HEK293 (cell line): Measurements from ENCODE around the gene PARP6.

Source experiments
- BCL11B ChIP-seq: fragments of 450-650 bp; formaldehyde crosslinking; IDR thresholded peaks from 2 replicates; pipeline ENCODE4 v1.5.1; 2016; ENCODE audit warnings: low read depth, missing biosample characterization, missing genetic modification characterization
- CTCF ChIP-seq: fragments of 450-650 bp; formaldehyde crosslinking; IDR thresholded peaks from 2 replicates; pipeline ENCODE4 v1.5.1; 2016; ENCODE audit warnings: missing biosample characterization, missing genetic modification characterization
- HIC1 ChIP-seq: fragments of 450-650 bp; formaldehyde crosslinking; IDR thresholded peaks from 2 replicates; pipeline ENCODE4 v1.5.1; 2016; ENCODE audit warnings: missing biosample characterization, missing genetic modification characterization
- HOXC10 ChIP-seq: sonication (generic); formaldehyde crosslinking; IDR thresholded peaks from 2 replicates; pipeline ENCODE4 v1.8.1; 2023; ENCODE audit warnings: mild to moderate bottlenecking, missing genetic modification reagents
- KLF17 ChIP-seq: fragments of 450-650 bp; formaldehyde crosslinking; IDR thresholded peaks from 2 replicates; pipeline ENCODE4 v1.5.1; 2016; ENCODE audit warnings: missing biosample characterization, missing genetic modification characterization
- KLF8 ChIP-seq: fragments of 450-650 bp; formaldehyde crosslinking; IDR thresholded peaks from 2 replicates; pipeline ENCODE4 v1.5.1; 2016; ENCODE audit warnings: missing biosample characterization, missing genetic modification characterization
- PRDM2 ChIP-seq: fragments of 450-650 bp; formaldehyde crosslinking; IDR thresholded peaks from 2 replicates; pipeline ENCODE4 v1.5.1; 2016; ENCODE audit warnings: missing biosample characterization, missing genetic modification characterization, borderline replicate concordance
- REST ChIP-seq: fragments of 450-650 bp; formaldehyde crosslinking; IDR thresholded peaks from 2 replicates; pipeline ENCODE4 v1.5.1; 2016; ENCODE audit warnings: missing biosample characterization, missing genetic modification characterization
- YY1 ChIP-seq: fragments of 450-650 bp; formaldehyde crosslinking; IDR thresholded peaks from 2 replicates; pipeline ENCODE4 v1.5.1; 2018; ENCODE audit warnings: missing biosample characterization, missing genetic modification characterization
- ZBTB1 ChIP-seq: fragments of 450-650 bp; formaldehyde crosslinking; IDR thresholded peaks from 2 replicates; pipeline ENCODE4 v1.5.1; 2016; ENCODE audit warnings: missing biosample characterization, missing genetic modification characterization
- ZFP69B ChIP-seq: fragments of 450-650 bp; formaldehyde crosslinking; IDR thresholded peaks from 2 replicates; pipeline ENCODE4 v1.5.1; 2016; ENCODE audit warnings: missing biosample characterization, missing genetic modification characterization
- ZNF214 ChIP-seq: fragments of 450-650 bp; formaldehyde crosslinking; IDR thresholded peaks from 2 replicates; pipeline ENCODE4 v1.5.1; 2017; ENCODE audit warnings: missing biosample characterization, mild to moderate bottlenecking, missing genetic modification characterization, borderline replicate concordance
- ZNF221 ChIP-seq: fragments of 450-650 bp; formaldehyde crosslinking; IDR thresholded peaks from 2 replicates; pipeline ENCODE4 v1.5.1; 2017; ENCODE audit warnings: missing biosample characterization, missing genetic modification characterization, borderline replicate concordance
- ZNF239 ChIP-seq: fragments of 450-650 bp; formaldehyde crosslinking; IDR thresholded peaks from 2 replicates; pipeline ENCODE4 v1.5.1; 2016; ENCODE audit warnings: missing biosample characterization, missing genetic modification characterization
- ZNF362 ChIP-seq: fragments of 450-650 bp; formaldehyde crosslinking; IDR thresholded peaks from 2 replicates; pipeline ENCODE4 v1.5.1; 2016; ENCODE audit warnings: missing biosample characterization, missing genetic modification characterization
- ZNF366 ChIP-seq: fragments of 450-650 bp; formaldehyde crosslinking; conservative IDR thresholded peaks from 2 replicates; pipeline ENCODE4 v1.5.1; 2016; ENCODE audit warnings: missing biosample characterization, missing genetic modification characterization
- ZNF426 ChIP-seq: fragments of 450-650 bp; formaldehyde crosslinking; IDR thresholded peaks from 2 replicates; pipeline ENCODE4 v1.5.1; 2017; ENCODE audit warnings: missing biosample characterization, missing genetic modification characterization, mild to moderate bottlenecking, inconsistent platforms, moderate library complexity
- ZNF433 ChIP-seq: fragments of 450-650 bp; formaldehyde crosslinking; IDR thresholded peaks from 2 replicates; pipeline ENCODE4 v1.5.1; 2016; ENCODE audit warnings: missing biosample characterization, missing genetic modification characterization, low read depth
- ZNF623 ChIP-seq: fragments of 450-650 bp; formaldehyde crosslinking; IDR thresholded peaks from 2 replicates; pipeline ENCODE4 v1.5.1; 2016; ENCODE audit warnings: missing biosample characterization, missing genetic modification characterization
- ZNF692 ChIP-seq: fragments of 450-650 bp; formaldehyde crosslinking; IDR thresholded peaks from 2 replicates; pipeline ENCODE4 v1.5.1; 2016; ENCODE audit warnings: missing biosample characterization, missing genetic modification characterization

Gene PARP6

GRCh38 chr15:72229947-72230196 lies 42.5 kb downstream of the PARP6 start (continued):
- TF ChIP-seq PRDM2 (peak; percentile 69; the same call in 1 of the 2 replicates), ZNF426 (no peak), ZFP69B (tag by site-specific recombination) (peak; percentile 71; the same call in 1 of the 2 replicates), ZNF362 (tag by site-specific recombination) (0 out of 2 replicates have a peak, but pooled peaks have one; percentile 10), ZBTB1 (tag by site-specific recombination) (no peak), HOXC10 (CRISPR knock-in tag) (no peak), ZNF214 (tag by site-specific recombination) (no peak), ZNF623 (tag by site-specific recombination) (no peak), YY1 (tag by site-specific recombination) (peak; percentile 31; the same call in 1 of the 2 replicates), HIC1 (no peak), ZNF692 (tag by site-specific recombination) (peak; percentile 81), ZNF239 (tag by site-specific recombination) (peak; percentile 24; the same call in 1 of the 2 replicates), ZNF433 (tag by site-specific recombination) (0 out of 2 replicates have a peak, but pooled peaks have one; percentile 21), CTCF (tag by site-specific recombination) (0 out of 2 replicates have a peak, but pooled peaks have one; percentile 44), BCL11B (tag by site-specific recombination) (no peak), ZNF221 (tag by site-specific recombination) (no peak), REST (tag by site-specific recombination) (0 out of 2 replicates have a peak, but pooled peaks have one; percentile 17), ZNF366 (tag by site-specific recombination) (no peak), KLF17 (peak; percentile 16; the same call in 1 of the 2 replicates), KLF8 (tag by site-specific recombination) (peak; percentile 66; the same call in 1 of the 2 replicates)
